GM12865 (cell line): ENCODE data around the gene MRTFB.
A peak's percentile ranks its signal among the peaks of the same experiment; 100 is the strongest.

Source experiments
- DNase-seq: peaks from one replicate; pipeline ENCODE4 v3.0.0; 2010; ENCODE audit warnings: low read depth
- H3K4me3 ChIP-seq: 2 replicates; pipeline ENCODE4 v1.5.1; 2011; ENCODE audit warnings: mild to moderate bottlenecking, low read depth, low read length, control low read depth
- TF ChIP-seq, protein P1 (sequence below): IDR thresholded peaks from 2 replicates; pipeline ENCODE4 v1.5.1; 2011; ENCODE audit warnings: low read length, control low read depth, low read depth, inconsistent platforms; ENCODE audit not compliant: insufficient read depth; ENCODE audit errors: missing control alignments

MRTFB gene

GRCh38 chr16:14303639-14304394 lies 232.7 kb downstream of the MRTFB start:
- TF ChIP-seq, protein P1, sequence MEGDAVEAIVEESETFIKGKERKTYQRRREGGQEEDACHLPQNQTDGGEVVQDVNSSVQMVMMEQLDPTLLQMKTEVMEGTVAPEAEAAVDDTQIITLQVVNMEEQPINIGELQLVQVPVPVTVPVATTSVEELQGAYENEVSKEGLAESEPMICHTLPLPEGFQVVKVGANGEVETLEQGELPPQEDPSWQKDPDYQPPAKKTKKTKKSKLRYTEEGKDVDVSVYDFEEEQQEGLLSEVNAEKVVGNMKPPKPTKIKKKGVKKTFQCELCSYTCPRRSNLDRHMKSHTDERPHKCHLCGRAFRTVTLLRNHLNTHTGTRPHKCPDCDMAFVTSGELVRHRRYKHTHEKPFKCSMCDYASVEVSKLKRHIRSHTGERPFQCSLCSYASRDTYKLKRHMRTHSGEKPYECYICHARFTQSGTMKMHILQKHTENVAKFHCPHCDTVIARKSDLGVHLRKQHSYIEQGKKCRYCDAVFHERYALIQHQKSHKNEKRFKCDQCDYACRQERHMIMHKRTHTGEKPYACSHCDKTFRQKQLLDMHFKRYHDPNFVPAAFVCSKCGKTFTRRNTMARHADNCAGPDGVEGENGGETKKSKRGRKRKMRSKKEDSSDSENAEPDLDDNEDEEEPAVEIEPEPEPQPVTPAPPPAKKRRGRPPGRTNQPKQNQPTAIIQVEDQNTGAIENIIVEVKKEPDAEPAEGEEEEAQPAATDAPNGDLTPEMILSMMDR: no peak
- H3K4me3 ChIP-seq: peak overlapping the region; percentile 91
- peak; percentile 46 for DNase-seq

- peak overlapping the region; percentile 91 for H3K4me3 ChIP-seq
- DNase-seq: no peak
- TF ChIP-seq, protein P1: no peak
These were observed 233.9 kb downstream of the MRTFB start for GRCh38 chr16:14304891-14305460.

- no peak for DNase-seq
- peak overlapping the region; percentile 91 for H3K4me3 ChIP-seq
- TF ChIP-seq, protein P1: no peak
These were observed 235.5 kb downstream of the MRTFB start for GRCh38 chr16:14306485-14307058.

DNA sequence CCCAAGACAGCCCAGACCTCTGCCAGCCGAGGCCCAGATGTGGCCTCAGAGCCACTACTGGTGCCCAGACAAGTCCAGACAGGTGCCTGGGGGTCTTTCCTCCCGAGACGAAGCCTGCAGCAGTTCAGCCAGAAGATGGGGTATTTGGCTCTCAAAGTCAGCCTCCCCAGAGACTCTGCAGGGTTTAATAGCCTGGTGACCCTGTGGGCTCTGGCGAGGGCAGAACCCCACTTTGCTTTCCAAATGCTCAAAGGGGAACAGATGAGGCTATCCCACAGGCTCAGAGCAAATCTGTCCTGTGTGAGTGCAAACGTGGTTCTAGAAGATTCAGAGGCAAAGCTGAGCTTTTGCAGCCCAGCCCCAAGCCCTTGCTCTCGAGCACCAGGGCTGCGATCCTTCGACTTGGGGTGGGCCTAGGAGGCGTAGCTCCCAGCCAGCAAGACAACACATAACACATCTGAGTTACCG lies 236.0 kb downstream of the MRTFB start:
- DNase-seq: no peak
- peak overlapping the region; percentile 91 for H3K4me3 ChIP-seq
- TF ChIP-seq, protein P1: no peak

DNA sequence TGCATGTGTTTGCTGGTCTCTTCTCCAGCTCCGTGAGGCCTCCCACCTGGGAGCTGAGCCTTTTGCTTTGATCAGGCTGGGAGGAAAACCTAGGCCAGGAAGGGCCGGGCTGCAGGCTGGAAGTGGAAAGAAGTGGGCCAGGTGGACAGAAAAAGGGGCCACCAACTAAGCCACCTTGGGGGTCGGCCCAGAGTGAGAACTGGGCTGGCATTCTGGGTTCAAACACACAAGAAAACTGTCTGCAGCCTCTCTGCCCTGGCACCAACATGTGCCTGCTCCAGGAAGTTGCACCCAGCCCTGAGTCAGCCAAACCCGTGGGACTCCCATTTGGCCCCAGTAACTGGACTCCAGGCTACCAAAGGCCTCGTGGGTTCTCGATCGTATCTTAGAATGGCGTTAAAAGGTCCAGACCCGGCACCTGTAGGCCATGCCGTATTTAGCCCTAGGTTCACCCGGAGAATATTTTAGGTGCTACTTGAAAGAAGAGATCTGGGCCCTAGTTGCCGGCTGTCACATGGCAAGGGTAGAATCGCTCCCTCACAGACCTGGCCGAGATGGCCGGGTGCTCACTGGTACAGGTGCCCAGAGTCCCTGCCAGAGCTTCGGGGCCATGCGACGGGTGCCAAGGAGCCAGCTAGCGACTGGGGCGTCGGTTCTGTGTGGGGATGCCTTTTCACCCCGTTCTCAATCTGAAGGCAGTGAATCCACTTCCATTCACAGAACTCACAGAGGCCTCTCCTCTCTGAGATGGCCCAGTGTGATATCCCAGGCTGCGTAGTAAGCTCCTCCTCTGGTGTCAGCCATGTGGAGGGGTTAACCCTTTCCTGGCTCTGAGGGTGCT lies 236.6 kb downstream of the MRTFB start:
- peak overlapping the region; percentile 91 for H3K4me3 ChIP-seq
- no peak for DNase-seq
- TF ChIP-seq, protein P1: no peak

DNA sequence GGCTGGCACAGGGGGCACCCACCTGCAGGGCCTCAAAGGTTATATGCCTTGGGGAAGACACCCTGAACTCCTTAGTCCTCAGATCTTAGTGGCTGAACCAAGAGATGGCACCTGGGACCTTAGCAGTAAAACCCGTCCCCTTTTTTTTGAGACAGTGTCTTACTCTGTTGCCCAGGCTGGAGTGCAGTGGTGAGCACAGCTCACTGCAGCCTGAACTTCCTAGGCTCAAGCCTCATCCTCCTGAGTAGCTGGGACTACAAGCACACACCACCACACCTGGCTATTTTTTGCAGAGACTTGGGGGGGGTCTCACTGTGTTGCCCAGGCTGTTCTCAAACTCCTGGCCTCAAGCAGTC lies 237.2 kb downstream of the MRTFB start:
- H3K4me3 ChIP-seq: peak overlapping the region; percentile 91
- TF ChIP-seq, protein P1: peak; percentile 12
- DNase-seq: peak; percentile 62
